Smooth muscle cell (in vitro differentiated cells): ENCODE data around the gene ATP9B. TPM values are rescaled to one million over a fixed set of nuclear protein-coding genes. Genes with fewer than 3 reads are reported as not detected.

Experiments
- DNase-seq: peaks from one replicate; lab custom pipeline; 2025; ENCODE audit not compliant: unreplicated experiment; lab: John Stamatoyannopoulos, UW
- H2AFZ ChIP-seq: fragments of 200-600 bp; sonication (generic); 2 replicates; pipeline ENCODE4 v1.6.0; 2016; ENCODE audit warnings: antibody characterized with exemption, low read depth, mild to moderate bottlenecking
- H3F3A ChIP-seq: fragments of 200-600 bp; sonication (generic); 2 replicates; pipeline ENCODE4 v1.6.0; 2017; ENCODE audit warnings: antibody characterized with exemption, low read depth
- H3K27ac ChIP-seq: fragments of 200-600 bp; sonication (generic); 2 replicates; pipeline ENCODE4 v1.5.1; 2016; ENCODE audit warnings: low read depth, mild to moderate bottlenecking
- H3K27me3 ChIP-seq: fragments of 200-600 bp; sonication (generic); 2 replicates; pipeline ENCODE4 v1.6.1; 2016; ENCODE audit warnings: low read depth, mild to moderate bottlenecking
- H3K36me3 ChIP-seq: fragments of 200-600 bp; sonication (generic); 2 replicates; pipeline ENCODE4 v1.5.1; 2016; ENCODE audit warnings: low read depth
- H3K4me1 ChIP-seq: fragments of 200-600 bp; sonication (generic); 2 replicates; pipeline ENCODE4 v1.5.1; 2016; ENCODE audit warnings: low read depth
- H3K4me2 ChIP-seq: fragments of 200-600 bp; sonication (generic); 2 replicates; pipeline ENCODE4 v1.6.0; 2016; ENCODE audit warnings: mild to moderate bottlenecking
- H3K4me3 ChIP-seq: fragments of 200-600 bp; sonication (generic); 2 replicates; pipeline ENCODE4 v1.5.1; 2016; ENCODE audit warnings: mild to moderate bottlenecking
- H3K79me2 ChIP-seq: fragments of 200-600 bp; sonication (generic); 2 replicates; pipeline ENCODE4 v1.6.0; 2016; ENCODE audit warnings: low read depth, mild to moderate bottlenecking
- H3K9ac ChIP-seq: fragments of 200-600 bp; sonication (generic); 2 replicates; pipeline ENCODE4 v1.6.0; 2016; ENCODE audit warnings: low read depth
- H3K9me3 ChIP-seq: fragments of 200-600 bp; sonication (generic); replicated peaks from 2 replicates; pipeline ENCODE4 v1.5.1; 2016; ENCODE audit warnings: low read depth
- H4K20me1 ChIP-seq: fragments of 200-600 bp; sonication (generic); 2 replicates; pipeline ENCODE4 v1.6.0; 2016; ENCODE audit warnings: low read depth
- WGBS: methylation state at CpG from one replicate; pipeline ENCODE4 v1.1.7; 2016; ENCODE audit warnings: low lambda C conversion rate; 5-methylcytosine and 5-hydroxymethylcytosine counted together
- polyA plus RNA-seq: library from polyadenylated mRNA; unstranded; fragments of >200 nt; fragmentation: Nextera tagmentation; extraction: Ambion mirVana; gene quantifications from 2 replicates; pipeline ENCODE4 v1.2.1, GENCODE V29; 2016
- total RNA-seq: library from RNA; depleted of rRNA; stranded (reverse); fragments of >200 nt; gene quantifications from 2 replicates; pipeline ENCODE4 v1.2.3, GENCODE V29; 2014
- TF ChIP-seq, protein P1 (sequence below): fragments of 200-600 bp; sonication (generic); IDR thresholded peaks from 2 replicates; pipeline ENCODE4 v1.5.1; 2017; ENCODE audit warnings: borderline replicate concordance, mild to moderate bottlenecking, antibody characterized with exemption; ENCODE audit not compliant: insufficient read depth, poor library complexity, severe bottlenecking

ATP9B gene
- total and polyA plus RNA-seq, 2 experiments from 2014 or later: 6.1 to 16.4 TPM

DNA sequence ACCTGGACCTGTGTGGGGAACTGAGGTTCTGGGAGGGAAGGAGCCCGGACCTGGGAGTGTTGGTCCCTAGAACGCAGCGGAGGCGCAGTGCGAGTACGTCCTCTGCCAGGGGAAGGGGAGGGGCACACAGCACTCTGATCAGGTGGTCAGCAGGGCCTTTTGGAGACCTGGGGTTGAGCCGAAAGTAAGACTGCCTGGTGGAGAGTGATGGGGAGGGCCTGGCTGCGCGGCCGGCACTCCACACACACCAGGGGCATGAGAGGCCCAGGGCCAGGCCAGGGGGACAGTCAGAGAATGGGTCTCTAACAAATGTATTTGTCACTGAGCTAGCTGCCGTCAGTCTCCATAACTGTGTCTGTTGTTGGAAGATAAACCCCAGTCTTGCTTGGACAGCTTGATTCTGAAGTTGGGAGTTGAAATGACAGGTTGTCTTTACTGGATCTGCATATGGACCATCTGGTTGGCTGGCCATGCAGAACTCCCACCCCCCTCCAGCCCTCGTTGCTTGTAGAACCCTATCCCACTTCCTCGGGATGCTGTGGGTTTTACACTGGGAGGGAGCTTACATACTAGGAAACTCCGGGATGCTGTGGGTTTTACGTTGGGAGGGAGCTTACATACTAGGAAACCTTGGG is 251.1 kb downstream of the ATP9B start:
- TF ChIP-seq, protein P1, sequence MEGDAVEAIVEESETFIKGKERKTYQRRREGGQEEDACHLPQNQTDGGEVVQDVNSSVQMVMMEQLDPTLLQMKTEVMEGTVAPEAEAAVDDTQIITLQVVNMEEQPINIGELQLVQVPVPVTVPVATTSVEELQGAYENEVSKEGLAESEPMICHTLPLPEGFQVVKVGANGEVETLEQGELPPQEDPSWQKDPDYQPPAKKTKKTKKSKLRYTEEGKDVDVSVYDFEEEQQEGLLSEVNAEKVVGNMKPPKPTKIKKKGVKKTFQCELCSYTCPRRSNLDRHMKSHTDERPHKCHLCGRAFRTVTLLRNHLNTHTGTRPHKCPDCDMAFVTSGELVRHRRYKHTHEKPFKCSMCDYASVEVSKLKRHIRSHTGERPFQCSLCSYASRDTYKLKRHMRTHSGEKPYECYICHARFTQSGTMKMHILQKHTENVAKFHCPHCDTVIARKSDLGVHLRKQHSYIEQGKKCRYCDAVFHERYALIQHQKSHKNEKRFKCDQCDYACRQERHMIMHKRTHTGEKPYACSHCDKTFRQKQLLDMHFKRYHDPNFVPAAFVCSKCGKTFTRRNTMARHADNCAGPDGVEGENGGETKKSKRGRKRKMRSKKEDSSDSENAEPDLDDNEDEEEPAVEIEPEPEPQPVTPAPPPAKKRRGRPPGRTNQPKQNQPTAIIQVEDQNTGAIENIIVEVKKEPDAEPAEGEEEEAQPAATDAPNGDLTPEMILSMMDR: no peak

DNA sequence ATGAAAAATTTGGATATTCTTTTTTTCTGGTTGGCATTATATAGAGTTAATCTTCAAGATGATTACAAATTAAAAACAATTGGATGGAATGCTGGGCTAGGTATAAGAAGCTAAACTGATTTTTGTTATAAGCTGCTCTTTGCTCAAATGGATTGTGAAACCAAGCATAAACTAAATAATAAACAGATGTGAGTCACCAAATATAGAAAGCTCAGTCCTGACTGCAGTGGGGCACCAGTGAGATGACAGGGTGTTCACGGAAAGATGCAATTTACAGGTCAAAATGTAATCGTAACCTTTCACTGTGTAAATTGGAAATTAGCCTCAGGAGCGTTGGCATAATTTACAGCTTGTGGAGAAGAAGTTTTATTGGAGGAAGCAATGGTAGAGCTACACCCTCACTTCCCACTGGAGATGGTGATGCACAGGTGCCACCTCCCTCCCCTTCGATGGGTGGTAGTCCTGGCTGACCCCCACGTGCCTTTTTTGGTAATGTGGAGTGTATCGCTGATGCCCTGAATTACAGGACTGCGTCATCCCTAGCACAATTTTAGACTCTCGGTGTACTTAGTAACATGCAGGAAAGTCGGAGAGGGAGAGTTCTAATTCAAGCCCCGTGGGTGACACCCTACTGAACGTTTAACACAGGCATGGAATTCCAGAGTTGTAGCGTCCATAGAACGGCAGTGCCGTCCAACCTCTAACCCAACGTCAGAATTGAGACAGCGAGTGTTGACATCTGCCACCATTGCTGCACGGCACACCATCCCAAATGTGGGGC is 252.6 kb downstream of the ATP9B start:
- WGBS: 82% methylated on average over 17 of the region's 17 CpGs
- Histone ChIP-seq H3K4me2 (no peak overlapping the region), H3K9me3 (no peaks in the 10 kb centered on the region)

More for the DNA sequence above, 251.1 kb downstream of the ATP9B start:
- no peak overlapping the region for H3K9ac ChIP-seq
- WGBS: 89% methylated on average over 15 of the region's 15 CpGs
- no peaks in the 10 kb centered on the region for H3K4me1 ChIP-seq
- H2AFZ ChIP-seq: no peak overlapping the region
- H4K20me1 ChIP-seq: no peaks in the 10 kb centered on the region
- peaks cover 5% of the 10 kb centered on the region for H3K36me3 ChIP-seq
- H3K4me2 ChIP-seq: no peak overlapping the region
- H3K79me2 ChIP-seq: no peaks in the 10 kb centered on the region
- no peaks in the 10 kb centered on the region for H3K27me3 ChIP-seq
- DNase-seq: no peak
- H3K9me3 ChIP-seq: no peaks in the 10 kb centered on the region
- no peak overlapping the region for H3K4me3 ChIP-seq
- H3F3A ChIP-seq: no peaks in the 10 kb centered on the region
- no peak overlapping the region for H3K27ac ChIP-seq

DNA sequence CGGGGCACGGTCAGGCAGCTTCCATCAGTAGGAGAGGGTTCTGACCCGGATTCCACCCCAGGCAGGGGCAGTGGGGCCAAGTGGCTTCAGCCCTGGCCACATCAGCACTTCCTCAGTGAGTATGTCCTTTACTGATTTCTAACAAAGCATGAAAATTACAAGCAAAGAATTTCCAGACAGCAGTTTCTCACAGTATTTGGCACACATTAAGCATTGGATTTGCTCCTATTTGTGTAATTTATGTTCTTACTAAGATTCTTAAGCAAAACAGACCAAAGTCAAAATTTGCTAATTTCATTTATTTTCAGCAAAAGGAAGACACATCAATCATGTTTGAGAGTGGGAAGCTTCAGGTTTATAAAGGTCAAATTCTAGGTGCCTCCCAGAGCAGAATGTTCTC is 253.2 kb downstream of the ATP9B start:
- H3K4me1 ChIP-seq: no peaks in the 10 kb centered on the region
- H3F3A ChIP-seq: no peaks in the 10 kb centered on the region
- no peak overlapping the region for H3K27ac ChIP-seq
- no peak for DNase-seq
- no peaks in the 10 kb centered on the region for H3K36me3 ChIP-seq
- no peak overlapping the region for H3K4me2 ChIP-seq
- no peaks in the 10 kb centered on the region for H4K20me1 ChIP-seq
- H3K9ac ChIP-seq: no peak overlapping the region
- no peaks in the 10 kb centered on the region for H3K9me3 ChIP-seq
- TF ChIP-seq, protein P1: no peak
- WGBS: 95% methylated on average over 3 of the region's 3 CpGs
- no peak overlapping the region for H3K4me3 ChIP-seq
- H3K27me3 ChIP-seq: no peaks in the 10 kb centered on the region
- H2AFZ ChIP-seq: no peak overlapping the region
- H3K79me2 ChIP-seq: no peaks in the 10 kb centered on the region

More for the DNA sequence above, 252.6 kb downstream of the ATP9B start:
- Histone ChIP-seq H3K27ac (no peak overlapping the region), H4K20me1 (no peaks in the 10 kb centered on the region), H3K79me2 (no peaks in the 10 kb centered on the region), H3K27me3 (no peaks in the 10 kb centered on the region), H3K9ac (no peak overlapping the region), H3K4me1 (no peaks in the 10 kb centered on the region), H2AFZ (no peak overlapping the region), H3K4me3 (no peak overlapping the region), H3F3A (no peaks in the 10 kb centered on the region), H3K36me3 (peaks cover under 1% of the 10 kb centered on the region)
- TF ChIP-seq, protein P1: no peak
- DNase-seq: no peak

DNA sequence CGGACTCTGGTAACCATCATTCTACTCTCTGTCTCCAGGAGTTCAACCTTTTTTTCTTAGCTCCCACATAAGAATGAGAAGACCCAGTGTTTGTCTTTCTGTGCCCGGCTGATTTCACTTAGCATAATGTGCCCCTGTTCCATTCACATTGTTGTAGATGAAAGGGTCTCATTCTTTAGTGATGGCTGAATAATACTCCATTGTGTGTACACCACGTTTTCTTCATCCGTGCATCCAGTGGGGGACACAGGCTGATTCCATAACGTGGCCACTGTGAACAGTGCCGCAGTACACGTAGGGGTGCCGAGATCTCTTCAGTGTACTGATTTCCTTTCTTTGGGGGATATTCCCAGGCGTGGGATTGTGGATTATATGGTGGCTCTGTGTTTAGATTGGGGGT is 254.3 kb downstream of the ATP9B start:
- H3K4me2 ChIP-seq: no peak overlapping the region
- H3K4me1 ChIP-seq: no peaks in the 10 kb centered on the region
- H4K20me1 ChIP-seq: no peaks in the 10 kb centered on the region
- H3K36me3 ChIP-seq: no peaks in the 10 kb centered on the region
- WGBS: 97% methylated on average over 9 of the region's 9 CpGs
- no peak overlapping the region for H2AFZ ChIP-seq
- no peak overlapping the region for H3K4me3 ChIP-seq
- H3K27me3 ChIP-seq: no peaks in the 10 kb centered on the region
- H3K79me2 ChIP-seq: no peaks in the 10 kb centered on the region
- TF ChIP-seq, protein P1: no peak
- H3K27ac ChIP-seq: no peak overlapping the region
- DNase-seq: no peak
- H3K9me3 ChIP-seq: no peaks in the 10 kb centered on the region
- no peak overlapping the region for H3K9ac ChIP-seq
- H3F3A ChIP-seq: no peaks in the 10 kb centered on the region
